Raji (cell line): ENCODE data around the gene TENT4B.

Experiments
- POLR2A ChIP-seq: IDR thresholded peaks from 2 replicates; pipeline ENCODE4 v1.6.1; 2011; ENCODE audit warnings: low read depth, low read length, control low read depth; ENCODE audit not compliant: insufficient read depth

Gene TENT4B

DNA sequence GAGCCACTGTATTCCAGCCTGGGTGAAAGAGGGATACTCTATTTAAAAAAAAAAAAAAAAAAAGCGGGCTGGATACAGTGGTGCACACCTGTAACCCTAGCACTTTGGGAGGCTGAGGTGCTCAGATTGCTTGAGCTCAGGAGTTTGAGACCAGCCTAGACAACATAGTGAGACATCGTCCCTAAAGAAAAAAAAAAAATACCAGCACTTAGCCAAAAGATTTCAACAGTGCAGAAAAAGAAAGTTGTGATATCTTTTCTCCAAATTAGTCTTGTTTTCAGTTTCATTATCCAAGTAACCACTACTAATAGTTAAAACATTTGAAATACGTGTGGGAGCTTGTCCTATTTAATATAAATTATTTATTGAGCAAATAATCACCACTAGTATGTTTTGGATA, 48.7 kb downstream of the TENT4B start:
- no peak for TF ChIP-seq POLR2A

DNA sequence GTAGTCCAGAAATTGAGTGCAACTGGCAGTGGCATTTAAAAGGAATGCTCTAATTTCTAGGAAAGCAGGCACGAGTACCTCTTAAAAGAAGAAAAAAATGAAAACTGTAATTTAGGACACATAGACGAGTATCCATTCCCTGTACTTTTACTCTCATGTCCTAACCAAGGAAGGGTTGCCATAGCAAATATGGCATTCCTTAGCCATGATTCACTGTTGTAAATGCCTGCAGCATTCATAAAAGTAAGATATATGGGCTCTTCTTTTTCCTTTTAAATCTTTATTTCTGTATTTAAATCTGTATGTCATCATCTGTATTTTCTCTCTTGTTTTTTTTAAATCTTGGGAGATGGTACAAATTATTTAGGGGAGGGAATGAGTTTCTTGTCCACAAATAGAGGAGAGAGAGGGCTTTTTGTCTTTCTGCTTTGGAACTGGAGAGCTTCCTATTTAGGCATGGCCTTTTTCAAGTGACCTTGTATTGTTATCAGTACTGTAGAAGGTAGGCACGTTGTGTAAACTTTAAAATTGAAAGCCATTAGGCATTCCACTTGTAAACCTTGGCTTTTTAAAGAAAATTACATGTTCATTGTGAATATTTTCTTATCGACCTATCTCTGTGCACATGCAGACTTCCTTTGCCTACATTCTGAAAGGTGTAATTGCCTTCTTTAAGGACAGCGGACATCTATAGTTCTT, 50.0 kb downstream of the TENT4B start:
- TF ChIP-seq POLR2A: no peak

- no peak for TF ChIP-seq POLR2A
Measured at GRCh38 chr16:50203681-50204080, 50.6 kb downstream of the TENT4B start.

GRCh38 chr16:50204453-50205108, 51.5 kb downstream of the TENT4B start:
- TF ChIP-seq POLR2A: no peak

- no peak for TF ChIP-seq POLR2A
Measured at GRCh38 chr16:50207652-50208051, 54.5 kb downstream of the TENT4B start.

- TF ChIP-seq POLR2A: no peak
Measured at GRCh38 chr16:50208460-50208931, 55.4 kb downstream of the TENT4B start.

GRCh38 chr16:50209546-50210265, 56.6 kb downstream of the TENT4B start:
- no peak for TF ChIP-seq POLR2A

DNA sequence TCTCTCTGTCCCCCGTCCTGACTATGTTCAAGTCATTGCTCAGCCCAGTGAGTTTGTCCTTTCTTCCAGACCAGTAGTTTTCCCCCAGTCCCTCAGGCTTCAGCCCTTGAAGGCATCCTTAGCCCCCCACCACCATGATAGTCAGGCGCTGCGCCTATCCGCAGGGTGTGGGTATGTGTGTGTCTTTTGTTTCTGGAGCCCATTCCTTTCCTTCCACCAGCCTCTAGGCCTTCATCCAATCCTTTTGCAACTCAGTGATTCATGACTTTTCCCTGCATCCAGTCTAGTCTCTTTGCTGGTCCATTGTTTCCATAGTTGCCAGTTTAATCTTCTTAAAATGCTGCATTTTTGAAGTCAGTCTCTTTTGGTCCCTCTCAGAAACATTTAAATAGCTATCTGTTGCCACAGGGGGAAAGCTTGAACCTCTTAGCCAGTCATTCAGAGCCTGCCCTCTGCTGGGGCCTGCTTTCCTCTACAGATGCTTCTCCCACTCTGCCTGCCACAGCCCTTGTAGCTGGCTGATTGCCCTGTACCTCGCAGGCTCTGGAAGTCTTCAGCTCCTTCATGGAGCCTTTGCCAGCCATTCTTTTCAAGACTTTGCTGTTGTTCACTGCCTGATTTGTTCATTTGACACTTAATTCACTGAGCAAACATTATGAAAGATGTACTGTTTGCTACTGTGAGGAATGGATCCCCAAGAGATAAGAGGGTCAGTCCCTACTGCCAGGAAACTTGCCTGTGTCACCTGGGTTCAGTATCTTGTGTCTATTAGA, 57.3 kb downstream of the TENT4B start:
- TF ChIP-seq POLR2A: no peak

GRCh38 chr16:50213939-50214519, 60.9 kb downstream of the TENT4B start:
- no peak for TF ChIP-seq POLR2A

DNA sequence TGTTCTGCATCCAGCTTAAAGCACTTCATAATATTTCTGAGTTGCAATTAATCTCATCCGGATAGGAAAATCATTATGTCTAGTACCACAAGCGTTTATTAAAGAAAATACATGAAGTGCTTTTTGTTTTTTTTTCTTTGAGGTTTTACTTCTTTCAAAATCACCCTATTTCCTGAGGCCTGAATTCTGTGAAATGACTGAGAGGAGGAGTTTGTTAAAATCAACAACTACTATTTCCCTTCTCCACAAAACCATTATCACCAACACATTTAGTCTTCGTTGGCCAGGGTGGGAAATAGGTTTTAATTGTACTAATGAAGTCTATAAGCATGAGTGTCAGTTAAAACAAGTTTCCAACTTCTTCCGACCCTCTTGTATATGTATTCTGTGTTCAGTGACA, 62.6 kb downstream of the TENT4B start:
- no peak for TF ChIP-seq POLR2A

DNA sequence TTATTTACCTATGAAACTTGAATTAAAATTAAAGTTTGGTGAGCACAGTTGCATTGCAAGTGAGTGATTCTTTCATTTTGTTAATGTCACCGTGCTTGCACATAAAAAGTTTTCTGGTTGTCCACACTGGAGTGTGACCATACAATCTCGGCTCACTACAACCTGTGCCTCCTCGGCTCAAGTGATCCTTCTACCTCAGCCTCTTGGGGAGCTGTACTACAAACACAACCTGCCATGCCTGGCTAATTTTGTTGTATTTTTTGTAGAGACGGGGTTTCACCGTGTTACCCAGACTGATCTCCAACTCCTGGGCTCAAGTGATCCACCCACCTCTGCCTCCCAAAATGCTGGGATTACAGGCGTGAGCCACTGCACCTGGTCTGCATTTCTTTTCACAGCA, 63.1 kb downstream of the TENT4B start:
- TF ChIP-seq POLR2A: no peak

GRCh38 chr16:50219402-50219975, 66.4 kb downstream of the TENT4B start:
- TF ChIP-seq POLR2A: no peak

GRCh38 chr16:50224286-50224685, 71.2 kb downstream of the TENT4B start:
- TF ChIP-seq POLR2A: no peak

GRCh38 chr16:50227120-50227519, 74.0 kb downstream of the TENT4B start:
- TF ChIP-seq POLR2A: no peak

DNA sequence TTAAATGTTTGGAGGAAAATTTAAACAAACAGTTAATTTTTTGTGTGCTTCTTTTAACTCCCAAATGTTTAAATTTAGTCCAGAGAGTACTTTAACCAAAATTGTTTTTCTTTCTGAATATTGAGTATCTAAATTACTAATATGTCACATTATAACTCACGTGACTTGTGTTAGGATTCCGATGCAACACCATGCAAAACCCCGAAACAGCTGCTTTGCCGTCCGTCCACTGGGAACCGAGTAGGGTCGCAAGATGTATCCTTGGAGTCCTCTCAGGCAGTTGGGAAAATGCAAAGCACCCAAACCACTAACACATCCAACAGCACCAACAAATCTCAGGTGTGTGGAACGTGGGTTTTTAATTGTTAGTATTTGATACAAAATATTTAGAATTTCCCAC, 74.6 kb downstream of the TENT4B start:
- no peak for TF ChIP-seq POLR2A

- no peak for TF ChIP-seq POLR2A
Measured at GRCh38 chr16:50228364-50228868, 75.3 kb downstream of the TENT4B start.
